Activated CD4-positive, alpha-beta T cell treated with anti-CD3 and anti-CD28 coated beads for 36 hours (primary cell): ENCODE results near the gene MKX. TPM values are rescaled to one million over a fixed set of nuclear protein-coding genes. Genes with fewer than 3 reads are reported as not detected.

ENCODE experiments used
- ATAC-seq: fragments of 200-7000 bp; cut with Tn5 transposase; one replicate; pipeline ENCODE4 v1.10.0; 2021; ENCODE audit warnings: mild to moderate bottlenecking, moderate library complexity
- CTCF ChIA-PET: fragments of 350-600 bp; sonication (Branson Sonifier 250); formaldehyde crosslinking; loops from one replicate; lab custom pipeline; 2021; ENCODE audit warnings: antibody characterized with exemption; lab: Charles Lee
- POLR2A ChIA-PET: fragments of 350-600 bp; sonication (Branson Sonifier 250); formaldehyde crosslinking; loops from one replicate; lab custom pipeline; 2021; ENCODE audit warnings: antibody characterized with exemption, inconsistent platforms; lab: Charles Lee
- DNase-seq: peaks from one replicate; pipeline ENCODE4 v3.0.0-alpha.2; 2020
- H3K27ac Mint-ChIP-seq: one replicate; pipeline ENCODE4 v1.8.0; 2021; ENCODE audit warnings: mixed read lengths
- H3K27me3 Mint-ChIP-seq: one replicate; pipeline ENCODE4 v1.8.0; 2021; ENCODE audit warnings: mixed read lengths
- H3K36me3 Mint-ChIP-seq: one replicate; pipeline ENCODE4 v1.8.0; 2021; ENCODE audit warnings: low read depth, mixed read lengths
- H3K4me1 Mint-ChIP-seq: one replicate; pipeline ENCODE4 v1.8.0; 2021; ENCODE audit warnings: mixed read lengths
- H3K4me3 Mint-ChIP-seq: one replicate; pipeline ENCODE4 v1.8.0; 2021; ENCODE audit warnings: mild to moderate bottlenecking, moderate library complexity, mixed read lengths
- H3K9me3 Mint-ChIP-seq: one replicate; pipeline ENCODE4 v1.8.0; 2021; ENCODE audit warnings: low read depth, mixed read lengths
- intact Hi-C, 2 experiments: fragments of 100-400 bp; cut with DNase I in 1 of 2; cut with micrococcal nuclease in 1 of 2; formaldehyde crosslinking; loops; one replicate each; pipeline versions ENCODE4 v1.14.2 to v1.15.1; 2022 to 2024; cut with DNase I, micrococcal nuclease
- total RNA-seq, 2 experiments: library from RNA; stranded (reverse); gene quantifications; one replicate each; pipeline ENCODE4 v1.2.3, GENCODE V29; 2021

The MKX gene
- total RNA-seq, 2 experiments from 2014 or later, result 0.49 to 0.53 TPM

GRCh38 chr10:27646604-27647175, 98.9 kb downstream of the MKX start:
- DNase-seq (no peak), ATAC-seq (no peak)
- Mint-ChIP-seq H3K9me3 (peaks cover 5% of the 10 kb centered on the region), H3K4me3 (no peak overlapping the region), H3K27me3 (peaks cover 15% of the 10 kb centered on the region), H3K36me3 (no peaks in the 10 kb centered on the region), H3K4me1 (no peaks in the 10 kb centered on the region), H3K27ac (no peak overlapping the region)
- ChIA-PET POLR2A (no interaction called here), CTCF (no interaction called here)
- intact Hi-C loops, result no loop called here

- intact Hi-C loops, result no loop called here
- H3K4me3 Mint-ChIP-seq, result no peak overlapping the region
- H3K27ac Mint-ChIP-seq, result no peak overlapping the region
- no peaks in the 10 kb centered on the region for H3K36me3 Mint-ChIP-seq
- no peaks in the 10 kb centered on the region for H3K4me1 Mint-ChIP-seq
- CTCF ChIA-PET, result no interaction called here
- H3K9me3 Mint-ChIP-seq, result peaks cover 5% of the 10 kb centered on the region
- no peak for ATAC-seq
- DNase-seq, result no peak
- H3K27me3 Mint-ChIP-seq, result peaks cover 15% of the 10 kb centered on the region
- POLR2A ChIA-PET, result no interaction called here
Measured at GRCh38 chr10:27646194-27646593, 99.4 kb downstream of the MKX start.

GRCh38 chr10:27644307-27644939, 101.2 kb downstream of the MKX start:
- Mint-ChIP-seq H3K9me3 (peaks cover 5% of the 10 kb centered on the region), H3K36me3 (no peaks in the 10 kb centered on the region), H3K4me3 (no peak overlapping the region), H3K27me3 (peaks cover 12% of the 10 kb centered on the region), H3K4me1 (no peaks in the 10 kb centered on the region), H3K27ac (no peak overlapping the region)
- ATAC-seq, result no peak
- intact Hi-C loops, result no loop called here
- ChIA-PET POLR2A (no interaction called here), CTCF (interaction anchor here (0.8 to 1.2 kb wide), 2 partner anchors 13 to 1935 kb away, joined by 3 to 4 read pairs; no protein-coding TSS in a partner anchor)
- no peak for DNase-seq

GRCh38 chr10:27643301-27643700, 102.3 kb downstream of the MKX start:
- Mint-ChIP-seq H3K36me3 (no peaks in the 10 kb centered on the region), H3K27me3 (peaks cover 8% of the 10 kb centered on the region), H3K4me3 (no peak overlapping the region), H3K4me1 (peaks cover 2% of the 10 kb centered on the region), H3K27ac (no peak overlapping the region), H3K9me3 (peaks cover 5% of the 10 kb centered on the region)
- no peak for DNase-seq
- POLR2A ChIA-PET, result no interaction called here
- intact Hi-C loops, result no loop called here
- CTCF ChIA-PET, result interaction anchor here (1.0 kb wide), 2 partner anchors 12 to 14 kb away, joined by 5 to 6 read pairs; no protein-coding TSS in a partner anchor
- no peak for ATAC-seq

- Mint-ChIP-seq H3K36me3 (no peaks in the 10 kb centered on the region), H3K27ac (no peak overlapping the region), H3K9me3 (peaks cover 5% of the 10 kb centered on the region), H3K4me3 (no peak overlapping the region), H3K4me1 (peaks cover 2% of the 10 kb centered on the region), H3K27me3 (peaks cover 5% of the 10 kb centered on the region)
- ATAC-seq (no peak), DNase-seq (no peak)
- ChIA-PET CTCF (no interaction called here), POLR2A (no interaction called here)
- intact Hi-C loops, result no loop called here
Measured at GRCh38 chr10:27642023-27642589, 103.5 kb downstream of the MKX start.

- H3K4me1 Mint-ChIP-seq, result peaks cover 2% of the 10 kb centered on the region
- H3K4me3 Mint-ChIP-seq, result no peak overlapping the region
- CTCF ChIA-PET, result interaction anchor here (0.7 to 1.6 kb wide), 3 partner anchors 9 to 157 kb away, joined by 3 read pairs; no protein-coding TSS in a partner anchor
- no peak overlapping the region for H3K27ac Mint-ChIP-seq
- peaks cover 6% of the 10 kb centered on the region for H3K9me3 Mint-ChIP-seq
- intact Hi-C loops, result no loop called here
- no peak for DNase-seq
- no peak for ATAC-seq
- no peaks in the 10 kb centered on the region for H3K36me3 Mint-ChIP-seq
- peaks cover 2% of the 10 kb centered on the region for H3K27me3 Mint-ChIP-seq
- POLR2A ChIA-PET, result no interaction called here
Measured at GRCh38 chr10:27638071-27638750, 107.4 kb downstream of the MKX start.

GRCh38 chr10:27637601-27638000, 108.0 kb downstream of the MKX start:
- ChIA-PET POLR2A (no interaction called here), CTCF (interaction anchor here (0.7 to 1.6 kb wide), 3 partner anchors 8 to 157 kb away, joined by 3 read pairs; no protein-coding TSS in a partner anchor)
- H3K9me3 Mint-ChIP-seq, result peaks cover 6% of the 10 kb centered on the region
- H3K4me3 Mint-ChIP-seq, result no peak overlapping the region
- ATAC-seq (no peak), DNase-seq (no peak)
- peaks cover 2% of the 10 kb centered on the region for H3K4me1 Mint-ChIP-seq
- no peaks in the 10 kb centered on the region for H3K36me3 Mint-ChIP-seq
- no peaks in the 10 kb centered on the region for H3K27me3 Mint-ChIP-seq
- intact Hi-C loops, result no loop called here
- H3K27ac Mint-ChIP-seq, result no peak overlapping the region

- Mint-ChIP-seq H3K27me3 (no peaks in the 10 kb centered on the region), H3K27ac (no peak overlapping the region), H3K4me1 (peaks cover 2% of the 10 kb centered on the region), H3K36me3 (no peaks in the 10 kb centered on the region), H3K4me3 (no peak overlapping the region), H3K9me3 (peaks cover 2% of the 10 kb centered on the region)
- POLR2A ChIA-PET, result no interaction called here
- no peak for DNase-seq
- intact Hi-C loops, result no loop called here
- ATAC-seq, result no peak
- CTCF ChIA-PET, result interaction anchor here (0.6 to 1.1 kb wide), 2 partner anchors 8 to 141 kb away, joined by 3 read pairs; no protein-coding TSS in a partner anchor
Measured at GRCh38 chr10:27636816-27637215, 108.8 kb downstream of the MKX start.

GRCh38 chr10:27635699-27636270, 109.8 kb downstream of the MKX start:
- no peak for DNase-seq
- POLR2A ChIA-PET, result no interaction called here
- peaks cover 2% of the 10 kb centered on the region for H3K9me3 Mint-ChIP-seq
- intact Hi-C loops, result no loop called here
- CTCF ChIA-PET, result no interaction called here
- ATAC-seq, result no peak
- peaks cover under 1% of the 10 kb centered on the region for H3K27me3 Mint-ChIP-seq
- no peak overlapping the region for H3K27ac Mint-ChIP-seq
- H3K4me1 Mint-ChIP-seq, result peaks cover 2% of the 10 kb centered on the region
- H3K36me3 Mint-ChIP-seq, result no peaks in the 10 kb centered on the region
- H3K4me3 Mint-ChIP-seq, result no peak overlapping the region

- Mint-ChIP-seq H3K4me3 (no peak overlapping the region), H3K36me3 (no peaks in the 10 kb centered on the region), H3K27ac (no peak overlapping the region), H3K27me3 (peaks cover 1% of the 10 kb centered on the region), H3K4me1 (peaks cover 2% of the 10 kb centered on the region), H3K9me3 (peaks cover 2% of the 10 kb centered on the region)
- intact Hi-C loops, result no loop called here
- ATAC-seq, result no peak
- POLR2A ChIA-PET, result no interaction called here
- no peak for DNase-seq
- CTCF ChIA-PET, result no interaction called here
Measured at GRCh38 chr10:27635290-27635689, 110.3 kb downstream of the MKX start.

- CTCF ChIA-PET, result interaction anchor here (1.2 kb wide), 1 partner anchor 9 kb away, joined by 3 read pairs; no protein-coding TSS in a partner anchor
- POLR2A ChIA-PET, result no interaction called here
Measured at GRCh38 chr10:27628621-27629020, 117.0 kb downstream of the MKX start.

More at GRCh38 chr10:27628621-27629020, 117.0 kb downstream of the MKX start:
- ATAC-seq, result no peak
- Mint-ChIP-seq H3K4me1 (no peaks in the 10 kb centered on the region), H3K9me3 (peaks cover 2% of the 10 kb centered on the region), H3K4me3 (no peak overlapping the region), H3K36me3 (no peaks in the 10 kb centered on the region), H3K27me3 (peaks cover 7% of the 10 kb centered on the region), H3K27ac (no peak overlapping the region)
- intact Hi-C loops, result no loop called here
- DNase-seq, result no peak
